NB4 (cell line): ENCODE results near the gene SH3PXD2A.

Experiments
- DNase-seq: peaks from one replicate; pipeline ENCODE4 v3.0.0; 2010; ENCODE audit warnings: low read depth
- H3K4me3 ChIP-seq: one replicate; pipeline ENCODE4 v1.5.1; 2011; ENCODE audit warnings: mild to moderate bottlenecking, low read depth, low read length, moderate library complexity
- CTCF ChIP-seq: IDR thresholded peaks from one replicate; pipeline ENCODE4 v1.5.1; 2012; ENCODE audit warnings: low read depth, low read length
- MAX ChIP-seq: IDR thresholded peaks from 2 replicates; pipeline ENCODE4 v1.6.1; 2011; ENCODE audit warnings: low read depth, low read length
- MYC ChIP-seq: IDR thresholded peaks from 2 replicates; pipeline ENCODE4 v1.6.1; 2011; ENCODE audit warnings: low read depth, low read length
- POLR2A ChIP-seq: IDR thresholded peaks from 2 replicates; pipeline ENCODE4 v1.6.1; 2011; ENCODE audit warnings: mild to moderate bottlenecking; ENCODE audit not compliant: insufficient read length; ENCODE audit errors: extremely low read depth

Gene SH3PXD2A

GRCh38 chr10:103836273-103836672 lies 19.1 kb downstream of the SH3PXD2A start:
- DNase-seq: no peak
- no peak overlapping the region for H3K4me3 ChIP-seq
- TF ChIP-seq MYC (no peak), CTCF (no peak), MAX (no peak), POLR2A (no peak)

DNA sequence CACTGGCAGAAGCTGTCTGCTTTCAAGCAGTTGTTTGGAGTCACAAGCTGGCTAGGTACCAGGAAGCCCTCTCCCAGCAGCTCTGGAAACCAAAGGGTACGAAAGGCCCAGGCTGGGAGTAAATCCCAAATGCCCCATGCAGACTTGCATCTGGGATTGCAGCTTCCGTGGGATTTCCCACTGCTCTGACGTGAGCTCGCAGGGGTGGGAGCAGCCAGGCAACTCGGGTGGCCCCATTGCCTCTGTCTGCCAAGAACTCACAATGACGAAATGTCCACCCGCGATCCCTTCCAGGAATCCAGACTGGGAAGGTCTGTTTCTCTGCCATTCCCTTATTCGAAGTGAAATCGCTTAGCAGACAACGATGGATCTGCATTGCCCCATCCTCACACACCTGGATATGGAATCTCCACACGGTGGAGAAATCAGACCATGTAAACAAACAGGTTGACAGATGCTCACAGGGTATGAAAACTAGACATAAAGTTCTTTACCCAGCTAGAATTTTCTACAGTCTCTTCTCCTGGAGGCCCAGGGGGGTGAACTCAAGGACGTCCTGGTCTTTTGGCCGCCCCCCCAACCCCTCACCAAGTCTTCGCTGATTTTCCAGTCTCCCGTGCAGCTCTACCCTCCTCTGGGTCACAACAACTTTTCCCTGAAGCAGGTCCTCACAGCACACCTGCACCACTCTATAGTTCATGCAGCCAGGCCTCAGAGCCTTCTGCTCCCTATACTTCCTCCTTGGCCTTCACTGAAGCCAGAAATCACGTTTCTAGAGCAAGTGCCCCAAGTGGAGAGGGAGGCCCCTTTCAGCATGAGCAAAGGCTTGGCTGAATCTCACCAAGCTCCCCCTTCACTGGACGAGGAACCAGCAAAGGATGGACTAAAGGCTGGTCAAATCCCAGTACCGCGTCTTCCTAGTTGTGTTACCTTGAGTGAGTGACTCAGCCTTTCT lies 20.0 kb downstream of the SH3PXD2A start:
- no peak overlapping the region for H3K4me3 ChIP-seq
- DNase-seq: peak; percentile 55
- no peak for TF ChIP-seq POLR2A
- TF ChIP-seq CTCF: no peak
- TF ChIP-seq MAX: no peak
- TF ChIP-seq MYC: no peak

DNA sequence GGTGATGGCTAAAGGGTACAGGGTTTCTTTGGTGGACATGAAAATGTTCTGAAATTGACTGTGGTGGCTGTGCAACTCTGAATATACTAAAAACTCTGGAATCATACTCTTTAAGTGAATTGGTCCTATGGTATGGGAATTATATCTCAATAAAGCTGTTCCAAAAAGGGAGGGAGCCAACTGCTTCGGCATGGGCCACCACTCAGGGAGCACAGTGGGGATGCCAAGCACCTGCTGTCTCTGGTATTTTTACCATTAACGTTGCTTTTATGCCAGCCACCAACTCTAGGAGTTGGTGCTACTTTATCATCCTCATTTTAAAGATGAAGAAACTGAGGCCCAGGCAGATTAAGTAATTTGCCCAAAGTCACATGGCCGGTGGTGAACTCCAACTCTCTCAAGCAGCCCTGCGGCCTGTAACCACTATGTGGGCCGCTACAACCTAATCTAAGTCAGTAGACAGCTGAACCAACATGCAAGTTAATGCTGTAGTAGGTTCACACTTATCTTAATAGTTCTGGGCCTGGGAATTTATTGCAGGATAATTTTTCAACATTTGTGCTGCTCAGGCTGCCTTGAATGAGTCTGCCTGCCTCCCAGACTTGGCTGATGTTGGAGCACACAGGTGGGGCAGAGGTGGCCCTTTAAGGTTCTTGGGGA lies 20.8 kb downstream of the SH3PXD2A start:
- no peak for TF ChIP-seq MAX
- no peak for TF ChIP-seq MYC
- no peak for TF ChIP-seq POLR2A
- no peak for TF ChIP-seq CTCF
- no peak overlapping the region for H3K4me3 ChIP-seq
- DNase-seq: no peak

DNA sequence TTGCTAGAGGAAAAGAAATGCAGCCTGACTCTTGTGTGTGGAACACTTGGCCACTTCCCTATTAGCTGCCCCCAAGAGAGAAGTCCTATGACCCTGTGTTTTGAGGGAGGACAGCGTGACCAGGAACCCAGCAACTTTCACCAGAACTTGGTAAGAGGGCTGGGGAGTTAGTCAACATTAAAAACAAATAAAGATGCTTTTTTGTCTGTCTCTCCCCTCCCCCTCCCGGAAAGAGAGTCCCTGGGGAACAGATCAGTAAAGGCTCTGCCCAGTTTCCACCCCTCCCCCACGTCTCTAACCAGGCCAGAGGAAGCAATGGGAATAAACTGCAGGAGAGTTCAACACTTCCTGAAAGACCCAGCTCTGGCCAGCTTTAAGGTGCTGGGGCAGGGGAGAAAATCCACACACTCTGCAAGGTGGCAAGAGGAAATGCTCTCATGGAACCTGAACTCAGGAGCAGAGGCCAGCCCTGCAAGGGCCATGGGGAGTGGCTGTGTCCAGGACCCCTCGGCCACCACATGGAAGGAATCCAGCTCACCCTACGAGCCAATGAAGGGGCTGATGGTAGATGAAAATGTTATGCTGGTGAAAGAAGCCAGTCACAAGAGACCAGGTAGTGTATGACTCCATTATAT lies 21.5 kb downstream of the SH3PXD2A start:
- TF ChIP-seq POLR2A (no peak), CTCF (no peak), MYC (no peak), MAX (no peak)
- no peak overlapping the region for H3K4me3 ChIP-seq
- peak; percentile 83 for DNase-seq

DNA sequence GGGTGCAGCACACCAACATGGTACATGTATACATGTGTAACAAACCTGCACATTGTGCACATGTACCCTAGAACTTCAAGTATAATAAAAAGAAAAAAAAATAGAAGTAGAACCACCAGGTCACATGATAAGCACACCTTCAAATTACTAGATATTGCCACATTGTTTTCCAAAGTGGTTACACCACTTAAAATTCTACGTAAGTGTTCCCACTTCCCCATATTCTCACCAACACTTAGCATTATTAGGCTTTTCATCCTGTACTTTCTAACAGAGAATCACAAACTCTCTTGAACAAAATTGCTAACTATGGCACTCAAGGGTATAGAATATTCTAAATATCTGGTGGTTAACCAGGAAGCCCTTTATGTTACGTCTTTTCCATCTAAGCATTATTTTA lies 22.6 kb downstream of the SH3PXD2A start:
- no peak overlapping the region for H3K4me3 ChIP-seq
- DNase-seq: no peak
- no peak for TF ChIP-seq POLR2A
- no peak for TF ChIP-seq CTCF
- no peak for TF ChIP-seq MYC
- no peak for TF ChIP-seq MAX
